ENCODE results near the gene NT5DC1.

DNA sequence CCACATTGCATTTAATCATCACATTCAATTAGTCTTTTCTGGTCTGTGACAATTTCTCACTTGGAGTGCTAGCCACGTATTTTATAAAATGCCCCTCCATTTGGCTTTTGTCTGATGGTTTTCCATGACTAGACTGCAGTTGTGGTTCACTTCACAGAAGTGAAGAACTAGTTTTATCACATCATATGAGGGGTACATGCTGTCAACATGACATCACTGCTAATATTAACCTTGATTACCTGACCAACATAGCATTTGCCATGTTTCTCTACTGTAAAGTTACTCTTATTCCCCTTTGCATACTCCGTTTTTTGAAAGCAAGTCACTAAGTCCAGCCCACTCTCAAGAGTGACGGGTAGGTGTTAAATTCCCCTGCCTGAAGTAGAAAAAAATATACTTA lies 73.3 kb downstream of the NT5DC1 start:
- TF ChIP-seq, protein P1, sequence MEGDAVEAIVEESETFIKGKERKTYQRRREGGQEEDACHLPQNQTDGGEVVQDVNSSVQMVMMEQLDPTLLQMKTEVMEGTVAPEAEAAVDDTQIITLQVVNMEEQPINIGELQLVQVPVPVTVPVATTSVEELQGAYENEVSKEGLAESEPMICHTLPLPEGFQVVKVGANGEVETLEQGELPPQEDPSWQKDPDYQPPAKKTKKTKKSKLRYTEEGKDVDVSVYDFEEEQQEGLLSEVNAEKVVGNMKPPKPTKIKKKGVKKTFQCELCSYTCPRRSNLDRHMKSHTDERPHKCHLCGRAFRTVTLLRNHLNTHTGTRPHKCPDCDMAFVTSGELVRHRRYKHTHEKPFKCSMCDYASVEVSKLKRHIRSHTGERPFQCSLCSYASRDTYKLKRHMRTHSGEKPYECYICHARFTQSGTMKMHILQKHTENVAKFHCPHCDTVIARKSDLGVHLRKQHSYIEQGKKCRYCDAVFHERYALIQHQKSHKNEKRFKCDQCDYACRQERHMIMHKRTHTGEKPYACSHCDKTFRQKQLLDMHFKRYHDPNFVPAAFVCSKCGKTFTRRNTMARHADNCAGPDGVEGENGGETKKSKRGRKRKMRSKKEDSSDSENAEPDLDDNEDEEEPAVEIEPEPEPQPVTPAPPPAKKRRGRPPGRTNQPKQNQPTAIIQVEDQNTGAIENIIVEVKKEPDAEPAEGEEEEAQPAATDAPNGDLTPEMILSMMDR (IDR thresholded peaks at IDR 0.05; ENCODE audit: poor library complexity, severe bottlenecking): no peak
- TF ChIP-seq SMC3 (conservative IDR thresholded peaks at IDR 0.05; ENCODE audit: poor library complexity): no peak
- TF ChIP-seq, protein P2, sequence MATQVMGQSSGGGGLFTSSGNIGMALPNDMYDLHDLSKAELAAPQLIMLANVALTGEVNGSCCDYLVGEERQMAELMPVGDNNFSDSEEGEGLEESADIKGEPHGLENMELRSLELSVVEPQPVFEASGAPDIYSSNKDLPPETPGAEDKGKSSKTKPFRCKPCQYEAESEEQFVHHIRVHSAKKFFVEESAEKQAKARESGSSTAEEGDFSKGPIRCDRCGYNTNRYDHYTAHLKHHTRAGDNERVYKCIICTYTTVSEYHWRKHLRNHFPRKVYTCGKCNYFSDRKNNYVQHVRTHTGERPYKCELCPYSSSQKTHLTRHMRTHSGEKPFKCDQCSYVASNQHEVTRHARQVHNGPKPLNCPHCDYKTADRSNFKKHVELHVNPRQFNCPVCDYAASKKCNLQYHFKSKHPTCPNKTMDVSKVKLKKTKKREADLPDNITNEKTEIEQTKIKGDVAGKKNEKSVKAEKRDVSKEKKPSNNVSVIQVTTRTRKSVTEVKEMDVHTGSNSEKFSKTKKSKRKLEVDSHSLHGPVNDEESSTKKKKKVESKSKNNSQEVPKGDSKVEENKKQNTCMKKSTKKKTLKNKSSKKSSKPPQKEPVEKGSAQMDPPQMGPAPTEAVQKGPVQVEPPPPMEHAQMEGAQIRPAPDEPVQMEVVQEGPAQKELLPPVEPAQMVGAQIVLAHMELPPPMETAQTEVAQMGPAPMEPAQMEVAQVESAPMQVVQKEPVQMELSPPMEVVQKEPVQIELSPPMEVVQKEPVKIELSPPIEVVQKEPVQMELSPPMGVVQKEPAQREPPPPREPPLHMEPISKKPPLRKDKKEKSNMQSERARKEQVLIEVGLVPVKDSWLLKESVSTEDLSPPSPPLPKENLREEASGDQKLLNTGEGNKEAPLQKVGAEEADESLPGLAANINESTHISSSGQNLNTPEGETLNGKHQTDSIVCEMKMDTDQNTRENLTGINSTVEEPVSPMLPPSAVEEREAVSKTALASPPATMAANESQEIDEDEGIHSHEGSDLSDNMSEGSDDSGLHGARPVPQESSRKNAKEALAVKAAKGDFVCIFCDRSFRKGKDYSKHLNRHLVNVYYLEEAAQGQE (IDR thresholded peaks at IDR 0.05; ENCODE audit: borderline replicate concordance): no peak
- TF ChIP-seq TAF1 (IDR thresholded peaks at IDR 0.05; ENCODE audit: low read depth): no peak
- no peak for TF ChIP-seq EP300 (conservative IDR thresholded peaks at IDR 0.05; ENCODE audit: poor library complexity, severe bottlenecking)
